GM19099 (cell line): ENCODE data around the gene FBXL7.

Experiments used
- POLR2A ChIP-seq: IDR thresholded peaks from 3 replicates; pipeline ENCODE4 v1.6.1; 2011; ENCODE audit warnings: low read depth; ENCODE audit not compliant: insufficient read length; ENCODE audit errors: extremely low read depth

FBXL7 gene

DNA sequence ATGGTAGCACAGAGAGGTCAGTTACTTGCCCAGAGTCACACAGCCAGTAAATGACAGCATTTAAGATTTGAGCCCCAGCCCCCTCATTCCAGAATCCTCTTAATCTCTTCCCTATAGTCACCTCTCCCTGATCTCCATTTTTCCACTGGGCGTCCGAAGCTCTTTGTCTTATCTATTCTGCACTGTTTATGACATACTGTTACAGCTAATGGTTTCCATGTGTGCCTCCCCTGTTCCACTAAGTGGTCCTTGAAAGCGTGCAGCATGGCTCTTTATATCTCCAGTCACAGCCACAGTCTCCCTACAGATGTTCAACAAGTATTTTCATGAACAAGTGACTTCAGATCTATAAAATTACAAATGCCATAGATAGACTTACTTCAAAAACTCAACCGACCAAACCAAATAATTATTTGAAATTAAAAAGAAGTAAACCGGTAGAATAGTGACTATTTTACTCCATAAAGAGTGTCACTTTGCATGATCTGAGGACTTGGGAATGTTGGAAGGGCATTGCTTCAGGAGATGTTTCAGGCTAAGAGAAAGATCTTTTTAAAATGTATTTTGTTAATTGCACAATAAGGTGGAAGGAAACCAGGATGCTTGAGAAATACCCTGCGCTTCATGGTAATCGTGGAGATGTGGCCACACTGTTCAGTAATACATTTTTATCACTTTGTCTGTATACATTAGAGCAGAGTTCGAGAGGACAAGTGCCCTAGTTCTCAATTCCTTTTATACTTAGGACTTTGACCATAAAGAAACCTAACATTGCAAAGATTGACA lies 237.2 kb downstream of the FBXL7 start:
- no peak for TF ChIP-seq POLR2A

DNA sequence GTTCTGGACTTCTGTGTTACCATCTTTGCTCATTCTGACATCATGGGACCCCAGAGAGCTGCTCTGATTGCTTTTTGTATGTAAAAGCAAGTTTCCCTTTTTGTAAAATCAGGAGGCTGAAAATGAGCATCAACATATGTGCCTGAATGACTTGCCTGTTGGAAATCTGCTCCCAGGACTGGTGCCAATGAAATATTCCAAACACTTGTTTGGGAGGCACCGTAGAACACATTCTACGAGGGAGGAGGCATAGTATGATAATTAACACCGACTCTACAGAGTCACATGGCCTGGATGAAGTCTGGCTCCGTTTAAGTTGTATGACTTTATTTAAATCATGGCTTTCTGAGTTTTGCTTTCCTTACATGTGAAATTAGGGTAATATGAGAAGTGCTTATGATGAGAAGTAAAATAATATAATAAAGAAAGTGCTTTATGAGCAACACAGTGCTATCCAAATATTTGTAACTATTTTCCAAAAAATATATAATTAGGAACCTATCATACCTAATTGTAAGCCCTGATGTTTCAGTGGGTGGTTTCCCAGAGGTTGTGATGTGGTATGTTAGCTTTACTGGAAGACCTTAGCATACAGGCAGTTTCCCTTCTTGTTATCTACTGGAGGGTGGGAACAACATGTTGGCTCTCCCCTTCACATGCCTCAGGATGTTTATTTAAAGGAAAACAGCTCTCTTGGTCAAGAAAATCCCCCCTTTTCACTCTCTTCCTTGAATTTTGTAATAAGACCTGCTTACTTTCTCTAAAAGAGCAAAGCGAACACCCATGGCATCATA lies 238.1 kb downstream of the FBXL7 start:
- no peak for TF ChIP-seq POLR2A

DNA sequence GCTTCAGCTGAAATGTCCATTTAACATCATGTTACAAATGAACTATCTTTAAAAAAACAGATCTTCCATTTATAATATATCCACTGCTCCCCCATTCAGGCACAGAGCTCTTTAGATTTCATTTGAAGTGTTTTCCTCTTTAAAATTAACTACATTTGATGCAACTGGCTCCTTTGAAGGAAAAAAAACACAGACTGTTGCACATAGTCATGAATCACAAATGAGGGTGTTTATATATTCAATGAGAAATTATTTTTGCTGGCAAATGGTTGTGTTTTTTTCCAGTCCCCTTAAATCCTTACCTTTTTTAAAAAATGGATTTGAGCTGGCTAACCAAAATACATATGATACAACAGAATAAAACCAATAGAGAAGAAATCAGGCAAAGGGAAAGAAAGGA lies 240.4 kb downstream of the FBXL7 start:
- TF ChIP-seq POLR2A: no peak

DNA sequence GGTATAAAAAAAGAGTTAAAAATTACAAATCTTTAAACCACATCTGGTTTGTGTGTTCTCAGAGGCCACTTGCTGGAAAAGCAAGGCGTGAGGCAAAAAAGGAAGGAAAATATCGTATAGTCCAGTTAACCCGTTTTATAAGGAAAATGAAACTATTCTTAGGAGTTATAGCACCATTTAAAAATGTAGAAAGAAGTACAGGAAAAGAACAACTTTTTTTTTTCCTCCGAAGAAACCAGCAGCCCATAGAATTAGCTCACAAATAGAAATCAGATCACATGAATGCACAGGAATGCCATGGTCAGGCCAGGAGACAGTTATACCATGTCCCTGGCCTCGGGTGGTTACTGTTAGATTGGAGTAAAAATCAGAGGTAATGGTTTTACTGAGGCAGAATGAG lies 241.6 kb downstream of the FBXL7 start:
- TF ChIP-seq POLR2A: no peak

DNA sequence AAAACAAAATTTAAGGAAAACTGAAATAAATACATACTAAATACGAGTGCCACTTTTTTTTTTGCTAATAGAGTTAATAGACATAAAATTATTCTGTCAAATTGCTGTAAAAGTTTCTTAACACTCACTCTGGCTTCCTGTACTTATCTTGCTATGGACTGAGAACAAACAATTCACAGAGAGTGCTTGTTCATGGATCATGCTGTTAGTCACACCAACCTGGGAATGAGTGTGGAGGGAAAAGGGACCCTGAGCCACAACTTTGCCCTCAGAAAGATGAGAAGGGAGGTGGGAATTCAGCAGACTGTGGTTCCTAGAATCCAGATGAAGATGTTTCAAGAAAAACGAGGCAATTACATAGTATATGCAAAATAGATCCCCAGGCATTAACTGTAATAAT lies 246.9 kb downstream of the FBXL7 start:
- no peak for TF ChIP-seq POLR2A

DNA sequence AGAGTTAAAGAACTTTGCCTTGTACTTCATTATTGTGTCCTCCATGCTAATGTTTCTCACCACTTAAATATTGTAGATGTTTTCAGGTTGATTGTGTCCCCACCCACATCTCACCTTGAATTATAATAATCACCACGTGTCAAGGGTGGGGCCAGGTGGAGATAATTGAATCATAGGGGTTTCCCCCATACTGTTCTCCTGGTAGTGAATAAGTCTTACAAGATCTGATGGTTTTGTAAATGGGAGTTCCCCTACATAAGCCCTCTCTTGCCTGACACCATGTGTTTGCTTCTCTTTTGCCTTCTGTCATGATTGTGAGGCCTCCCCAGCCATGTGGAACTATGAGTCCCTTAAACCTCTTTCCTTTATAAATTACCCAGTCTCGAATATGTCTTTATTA lies 248.3 kb downstream of the FBXL7 start:
- no peak for TF ChIP-seq POLR2A

DNA sequence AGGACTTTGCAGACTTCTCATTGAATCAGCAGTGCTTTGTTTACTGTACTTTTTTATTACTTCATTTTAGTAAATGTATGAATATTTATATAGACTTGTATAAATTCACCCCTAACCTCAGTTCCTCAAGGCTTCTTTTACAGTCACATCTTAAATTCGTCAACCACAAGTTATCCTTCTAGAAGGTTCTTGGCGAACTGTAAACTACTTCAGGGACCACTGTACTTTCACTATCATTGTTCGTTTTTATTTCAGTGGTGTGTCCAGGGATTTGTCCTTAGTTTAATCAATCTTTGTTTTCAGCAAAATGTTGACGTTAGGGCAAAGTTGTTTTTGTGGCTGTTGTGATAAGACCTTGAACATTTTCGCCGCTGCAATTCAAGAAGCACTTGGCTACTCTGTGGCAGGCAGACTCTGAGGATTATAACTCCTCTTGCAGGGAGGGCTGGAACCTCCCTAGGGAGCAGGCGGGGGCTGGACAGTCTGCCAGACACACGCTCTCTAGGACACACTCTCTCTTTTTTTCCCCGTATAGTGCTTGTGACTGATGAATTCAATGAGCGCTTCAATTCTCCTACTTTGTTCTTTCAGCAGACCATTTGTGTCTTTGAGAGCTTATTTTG lies 252.8 kb downstream of the FBXL7 start:
- no peak for TF ChIP-seq POLR2A

DNA sequence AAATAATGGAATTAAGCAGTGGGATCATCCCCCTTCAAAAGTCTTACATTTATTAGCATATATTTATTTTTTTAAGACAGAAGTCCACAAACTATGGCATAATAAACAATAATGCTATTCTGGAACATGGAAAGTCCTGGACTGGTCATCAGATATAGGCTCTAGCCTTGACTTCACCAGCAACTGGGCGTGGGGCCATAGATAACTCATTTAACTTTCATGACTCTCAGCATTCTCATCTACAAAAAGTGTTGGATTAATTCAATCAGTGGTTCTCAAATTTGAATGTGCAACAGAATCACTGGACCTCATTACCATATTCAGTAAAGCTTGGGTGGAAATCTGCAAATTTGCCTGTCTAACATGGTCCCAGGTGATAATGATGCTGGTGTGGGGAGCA lies 253.8 kb downstream of the FBXL7 start:
- TF ChIP-seq POLR2A: no peak

DNA sequence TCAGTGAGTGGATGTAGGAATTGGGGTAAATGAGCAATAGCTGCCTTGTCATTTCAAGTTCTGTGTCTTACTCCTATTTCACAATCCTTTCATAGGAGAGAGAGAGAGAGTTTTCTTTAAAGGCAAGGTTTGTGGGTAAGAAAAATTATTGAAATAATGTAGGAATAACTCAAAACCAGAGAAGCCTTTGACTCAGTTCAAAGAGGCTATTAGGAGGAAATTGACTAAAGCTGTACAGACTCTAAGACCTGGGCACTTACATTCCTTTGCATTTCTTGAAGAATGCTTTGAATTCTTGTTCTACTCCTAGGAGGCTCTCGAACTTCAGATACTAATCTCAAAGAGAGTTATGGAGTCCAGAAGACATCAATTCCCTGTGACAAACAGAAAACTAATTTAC lies 257.1 kb downstream of the FBXL7 start:
- no peak for TF ChIP-seq POLR2A

DNA sequence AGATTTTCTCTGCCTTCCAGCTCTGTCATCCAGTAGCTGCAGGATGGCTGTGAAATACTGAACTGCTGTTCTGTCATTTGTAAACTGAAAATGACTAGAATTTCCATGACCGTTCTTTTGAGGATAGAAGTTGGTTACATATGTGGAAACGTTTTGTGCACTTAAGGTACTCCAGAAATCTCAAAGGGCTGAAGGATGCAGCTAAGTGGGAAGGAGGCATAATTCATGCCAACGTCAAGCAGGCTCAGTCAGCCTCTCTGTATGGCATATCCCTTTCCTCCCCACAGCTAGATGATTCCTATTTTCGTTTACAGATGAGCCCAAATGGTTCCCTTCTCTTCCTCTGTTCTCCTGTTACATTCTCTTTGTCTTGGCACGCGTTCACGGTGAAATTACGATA lies 257.6 kb downstream of the FBXL7 start:
- TF ChIP-seq POLR2A: no peak

DNA sequence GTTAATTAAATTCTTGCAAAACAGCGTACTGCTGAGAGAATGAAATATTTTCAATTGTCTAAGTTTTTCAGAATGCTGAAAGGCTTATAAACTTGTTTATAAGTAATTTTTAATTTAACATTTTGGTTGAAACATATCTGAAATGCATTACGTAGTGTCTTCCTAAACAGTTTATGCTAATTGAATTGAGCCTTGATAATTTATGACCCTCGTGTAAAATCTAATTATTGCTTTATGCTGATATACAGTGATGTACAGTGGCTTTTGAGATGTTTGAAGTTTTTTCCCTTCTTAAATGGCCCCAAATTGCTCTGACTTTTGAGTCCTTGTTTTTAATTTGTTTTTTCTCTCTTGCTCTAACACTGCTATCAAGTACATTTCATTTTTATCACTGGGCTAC lies 262.7 kb downstream of the FBXL7 start:
- no peak for TF ChIP-seq POLR2A

DNA sequence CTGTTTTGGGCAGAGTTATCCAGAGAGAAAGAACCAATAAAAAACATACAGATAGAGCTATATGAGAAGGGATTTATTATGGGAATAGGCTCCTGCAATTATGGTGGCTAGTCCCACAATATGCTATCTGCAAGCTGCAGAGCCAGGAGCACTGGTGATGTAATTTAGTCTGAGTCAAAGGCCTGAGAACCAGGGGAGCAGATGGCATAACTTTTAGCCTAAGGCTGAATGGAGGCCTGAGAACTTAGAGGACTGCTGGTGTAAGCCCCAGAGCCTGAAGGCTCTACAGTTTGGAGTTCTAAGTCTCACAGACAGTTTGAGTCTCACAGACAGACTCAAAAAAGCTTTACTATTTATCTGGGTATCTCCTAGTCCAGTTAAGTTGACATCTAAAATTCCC lies 263.8 kb downstream of the FBXL7 start:
- TF ChIP-seq POLR2A: no peak

DNA sequence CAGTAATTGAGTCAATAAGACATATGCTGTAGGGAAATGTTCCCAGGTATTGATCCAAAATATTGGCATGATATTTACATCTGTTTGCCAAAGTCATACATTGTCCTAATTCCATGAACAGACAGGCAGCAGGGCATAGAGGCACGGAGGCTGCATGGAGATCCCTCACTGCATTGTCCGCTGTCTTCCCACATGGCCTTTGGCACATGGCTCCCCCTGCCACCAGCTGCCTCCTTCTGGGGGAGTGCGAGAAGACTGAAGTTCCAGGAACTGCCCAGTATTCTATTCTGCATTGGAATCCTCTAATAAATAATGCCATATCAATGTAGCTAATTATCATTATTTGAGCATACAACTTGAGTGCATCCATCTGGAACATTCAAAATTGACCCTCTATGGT lies 269.0 kb downstream of the FBXL7 start:
- TF ChIP-seq POLR2A: no peak

DNA sequence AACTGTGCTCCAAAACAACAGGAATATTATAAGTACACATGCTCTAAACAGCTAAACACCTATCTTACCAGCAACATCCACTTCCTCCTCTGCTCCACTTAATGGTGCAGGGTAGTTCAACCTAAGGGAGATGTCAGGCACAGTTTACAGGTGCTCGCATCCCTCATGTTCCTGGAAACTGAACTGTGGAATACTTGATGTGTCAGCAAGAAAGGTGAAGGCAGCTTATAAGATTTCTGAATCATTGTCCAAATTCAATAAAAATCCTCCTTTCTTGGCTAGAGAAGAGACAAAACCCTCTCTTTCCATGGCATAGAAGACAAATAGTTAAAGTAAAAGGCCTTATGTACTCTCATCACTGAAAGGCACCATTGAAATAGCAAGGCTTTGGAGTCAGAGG lies 272.2 kb downstream of the FBXL7 start:
- TF ChIP-seq POLR2A: no peak

DNA sequence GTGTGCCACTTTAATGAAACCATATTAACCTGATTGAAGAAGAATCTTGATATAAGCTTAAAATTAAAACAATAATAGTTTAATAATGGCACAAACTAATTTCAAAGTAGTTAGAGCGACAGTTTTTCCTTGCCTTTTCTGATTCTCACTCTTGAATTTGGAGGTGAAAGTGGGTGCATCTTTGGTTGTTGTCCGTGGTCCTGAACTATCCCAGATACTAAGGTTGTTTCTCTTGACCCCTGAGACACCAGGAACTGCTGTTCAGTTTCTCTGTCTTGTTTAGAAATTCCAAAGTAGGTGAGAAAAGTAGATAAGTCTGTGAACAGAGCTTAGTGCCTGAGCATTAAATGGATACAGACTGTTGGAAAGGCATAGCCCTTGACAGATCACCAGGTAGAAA lies 274.7 kb downstream of the FBXL7 start:
- TF ChIP-seq POLR2A: no peak

DNA sequence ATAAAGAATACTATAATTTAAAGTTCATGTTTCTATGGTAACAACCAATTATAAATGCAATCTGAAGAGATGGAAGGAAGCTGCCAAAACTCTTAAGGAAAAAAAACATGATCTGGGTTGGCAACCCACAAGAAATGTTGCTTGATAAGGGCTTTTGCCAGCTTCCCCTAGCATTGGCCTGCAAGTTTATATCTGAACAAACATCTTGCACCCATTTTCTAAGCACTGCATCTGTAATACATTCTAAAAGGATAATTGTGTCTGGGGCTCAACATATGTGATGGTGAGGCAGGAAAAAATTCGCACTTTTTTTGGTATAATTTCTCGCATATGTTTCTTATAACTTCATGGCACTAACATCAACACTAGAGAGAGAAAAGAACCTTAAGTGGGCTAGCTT lies 276.4 kb downstream of the FBXL7 start:
- TF ChIP-seq POLR2A: no peak
